ENCODE results near the gene GLIS1.

- TF ChIP-seq EZH2 (IDR thresholded peaks at IDR 0.05; ENCODE audit: insufficient read depth, poor library complexity, severe bottlenecking) (no peak), EZH2phosphoT487 (IDR thresholded peaks at IDR 0.05; ENCODE audit: insufficient read depth, low read depth) (no peak)
Measured at GRCh38 chr1:53687426-53687825, 51.5 kb downstream of the GLIS1 start.

Data from GM23248 (cell line).